RWPE1 (cell line): Measurements from ENCODE around the gene ZGPAT.

Source experiments
- CTCF ChIA-PET: fragments of 350-600 bp; sonication (Branson Sonifier 250); formaldehyde crosslinking; extraction: SDS; loops from one replicate; lab custom pipeline; 2021; lab: Yijun Ruan, JAX
- POLR2A ChIA-PET: fragments of 400-600 bp; formaldehyde crosslinking; extraction: SDS; loops from one replicate; lab custom pipeline; 2020; ENCODE audit warnings: antibody characterized with exemption; ENCODE audit not compliant: low non-redundant PET; lab: Yijun Ruan, JAX
- DNase-seq: peaks from one replicate; pipeline ENCODE4 v3.0.0; 2012; ENCODE audit warnings: low spot score
- H3K27ac ChIP-seq: fragments of 450-650 bp; 2 replicates; pipeline ENCODE4 v1.5.1; 2017
- TF ChIP-seq, protein P1 (sequence below): fragments of 450-650 bp; conservative IDR thresholded peaks from 2 replicates; pipeline ENCODE4 v1.5.1; 2017; ENCODE audit warnings: low read depth, mild to moderate bottlenecking

ZGPAT gene

GRCh38 chr20:63687419-63688178 lies 20.2 kb upstream of the ZGPAT start:
- TF ChIP-seq, protein P1, sequence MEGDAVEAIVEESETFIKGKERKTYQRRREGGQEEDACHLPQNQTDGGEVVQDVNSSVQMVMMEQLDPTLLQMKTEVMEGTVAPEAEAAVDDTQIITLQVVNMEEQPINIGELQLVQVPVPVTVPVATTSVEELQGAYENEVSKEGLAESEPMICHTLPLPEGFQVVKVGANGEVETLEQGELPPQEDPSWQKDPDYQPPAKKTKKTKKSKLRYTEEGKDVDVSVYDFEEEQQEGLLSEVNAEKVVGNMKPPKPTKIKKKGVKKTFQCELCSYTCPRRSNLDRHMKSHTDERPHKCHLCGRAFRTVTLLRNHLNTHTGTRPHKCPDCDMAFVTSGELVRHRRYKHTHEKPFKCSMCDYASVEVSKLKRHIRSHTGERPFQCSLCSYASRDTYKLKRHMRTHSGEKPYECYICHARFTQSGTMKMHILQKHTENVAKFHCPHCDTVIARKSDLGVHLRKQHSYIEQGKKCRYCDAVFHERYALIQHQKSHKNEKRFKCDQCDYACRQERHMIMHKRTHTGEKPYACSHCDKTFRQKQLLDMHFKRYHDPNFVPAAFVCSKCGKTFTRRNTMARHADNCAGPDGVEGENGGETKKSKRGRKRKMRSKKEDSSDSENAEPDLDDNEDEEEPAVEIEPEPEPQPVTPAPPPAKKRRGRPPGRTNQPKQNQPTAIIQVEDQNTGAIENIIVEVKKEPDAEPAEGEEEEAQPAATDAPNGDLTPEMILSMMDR = no peak
- H3K27ac ChIP-seq = peak overlapping the region; percentile 89
- DNase-seq = no peak
- POLR2A ChIA-PET = interaction anchor here (0.6 kb wide), 2 partner anchors 11 to 36 kb away, joined by 3 to 6 read pairs; no protein-coding TSS in a partner anchor
- CTCF ChIA-PET = interaction anchor here (0.6 to 0.7 kb wide), 2 partner anchors 93 to 399 kb away, joined by 3 read pairs; no protein-coding TSS in a partner anchor

GRCh38 chr20:63688228-63689045 lies 19.4 kb upstream of the ZGPAT start:
- TF ChIP-seq, protein P1 = no peak
- ChIA-PET CTCF (interaction anchor here (0.5 to 0.6 kb wide), 2 partner anchors 268 to 311 kb away, joined by 3 to 4 read pairs; partner anchors contain the start of gene UCKL1), POLR2A (no interaction called here)
- DNase-seq = no peak
- H3K27ac ChIP-seq = peak overlapping the region; percentile 89

DNA sequence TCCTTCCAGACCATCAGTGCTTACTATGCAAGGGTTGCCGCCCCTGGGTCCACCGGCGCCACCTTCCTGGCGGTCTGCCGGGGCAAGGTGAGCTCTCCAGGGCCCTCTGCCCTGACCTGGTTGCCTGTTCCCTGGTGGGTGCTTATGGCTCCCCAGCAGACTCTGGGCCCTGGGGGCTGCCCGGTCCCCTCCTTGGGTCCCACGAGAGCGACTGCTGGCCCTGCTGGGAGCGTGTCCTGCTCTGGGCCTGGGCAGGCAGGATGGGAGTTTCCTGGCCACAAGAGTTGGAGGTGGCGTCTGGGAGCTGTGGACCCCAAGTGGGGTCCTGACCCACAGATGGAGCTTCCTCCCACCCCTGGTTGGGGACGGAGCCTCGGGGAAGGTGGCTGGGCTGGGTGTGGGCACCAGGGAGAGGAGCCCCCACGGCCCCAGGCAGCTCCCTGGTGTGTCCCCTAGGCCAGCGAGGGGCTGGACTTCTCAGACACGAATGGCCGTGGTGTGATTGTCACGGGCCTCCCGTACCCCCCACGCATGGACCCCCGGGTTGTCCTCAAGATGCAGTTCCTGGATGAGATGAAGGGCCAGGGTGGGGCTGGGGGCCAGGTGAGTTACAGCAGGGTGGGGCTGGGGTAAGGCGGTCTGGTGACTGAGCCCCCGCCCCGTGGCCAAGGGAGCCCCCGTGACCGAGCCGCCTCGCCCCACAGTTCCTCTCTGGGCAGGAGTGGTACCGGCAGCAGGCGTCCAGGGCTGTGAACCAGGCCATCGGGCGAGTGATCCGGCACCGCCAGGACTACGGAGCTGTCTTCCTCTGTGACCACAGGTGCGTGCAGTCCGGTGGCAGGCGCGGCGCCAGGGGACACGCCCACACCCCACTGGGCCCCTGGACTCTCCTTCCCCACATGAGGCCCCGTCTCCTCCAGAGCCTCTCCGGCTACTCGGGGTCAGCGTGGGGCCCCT lies 18.5 kb upstream of the ZGPAT start:
- H3K27ac ChIP-seq = peak overlapping the region; percentile 89
- ChIA-PET CTCF (interaction anchor here (0.5 to 0.6 kb wide), 2 partner anchors 267 to 312 kb away, joined by 3 to 4 read pairs; partner anchors contain the start of gene UCKL1), POLR2A (no interaction called here)
- DNase-seq = no peak
- TF ChIP-seq, protein P1 = no peak

DNA sequence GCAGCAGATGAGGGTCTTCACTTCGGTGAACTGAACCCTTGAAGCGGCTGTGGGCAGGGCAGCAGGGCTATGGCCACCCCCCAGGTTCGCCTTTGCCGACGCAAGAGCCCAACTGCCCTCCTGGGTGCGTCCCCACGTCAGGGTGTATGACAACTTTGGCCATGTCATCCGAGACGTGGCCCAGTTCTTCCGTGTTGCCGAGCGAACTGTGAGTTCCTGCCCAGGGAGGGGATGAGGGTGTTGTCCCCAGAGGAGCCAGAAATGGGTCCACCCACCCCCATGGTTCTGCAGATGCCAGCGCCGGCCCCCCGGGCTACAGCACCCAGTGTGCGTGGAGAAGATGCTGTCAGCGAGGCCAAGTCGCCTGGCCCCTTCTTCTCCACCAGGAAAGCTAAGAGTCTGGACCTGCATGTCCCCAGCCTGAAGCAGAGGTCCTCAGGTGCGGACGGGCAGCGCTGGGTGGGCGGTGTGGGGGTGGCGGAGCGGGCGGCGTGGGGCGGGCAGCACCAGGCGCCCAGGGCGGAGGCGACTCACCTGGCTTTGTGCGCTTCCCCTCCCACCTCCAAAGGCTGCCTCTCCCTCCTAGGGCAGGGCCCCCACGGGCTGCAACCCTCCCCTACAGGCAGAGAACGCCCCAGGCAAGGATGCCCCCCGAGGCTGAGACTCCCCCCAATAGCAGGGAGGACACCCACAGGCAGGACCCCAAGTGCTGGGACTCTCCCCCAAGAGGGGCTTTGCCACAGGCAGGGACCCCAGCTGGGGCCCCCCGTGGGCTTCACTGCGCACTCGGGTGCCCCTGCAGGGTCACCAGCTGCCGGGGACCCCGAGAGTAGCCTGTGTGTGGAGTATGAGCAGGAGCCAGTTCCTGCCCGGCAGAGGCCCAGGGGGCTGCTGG lies 17.6 kb upstream of the ZGPAT start:
- no peak for DNase-seq
- POLR2A ChIA-PET = no interaction called here
- H3K27ac ChIP-seq = peak overlapping the region; percentile 89
- CTCF ChIA-PET = no interaction called here
- TF ChIP-seq, protein P1 = no peak

GRCh38 chr20:63690898-63691710 lies 16.7 kb upstream of the ZGPAT start:
- TF ChIP-seq, protein P1 = no peak
- CTCF ChIA-PET = no interaction called here
- POLR2A ChIA-PET = interaction anchor here (1.3 kb wide), 1 partner anchor 15 kb away, joined by 7 read pairs; no protein-coding TSS in a partner anchor
- H3K27ac ChIP-seq = peak overlapping the region; percentile 89
- no peak for DNase-seq
